Measurements from ENCODE around the gene ARL4A.
A peak's percentile ranks its signal among the peaks of the same experiment; 100 is the strongest.

The ARL4A gene

GRCh38 chr7:12701433-12701832, 14.0 kb downstream of the ARL4A start:
- DNase-seq (ENCODE audit: low read depth, low spot score), result no peak

DNA sequence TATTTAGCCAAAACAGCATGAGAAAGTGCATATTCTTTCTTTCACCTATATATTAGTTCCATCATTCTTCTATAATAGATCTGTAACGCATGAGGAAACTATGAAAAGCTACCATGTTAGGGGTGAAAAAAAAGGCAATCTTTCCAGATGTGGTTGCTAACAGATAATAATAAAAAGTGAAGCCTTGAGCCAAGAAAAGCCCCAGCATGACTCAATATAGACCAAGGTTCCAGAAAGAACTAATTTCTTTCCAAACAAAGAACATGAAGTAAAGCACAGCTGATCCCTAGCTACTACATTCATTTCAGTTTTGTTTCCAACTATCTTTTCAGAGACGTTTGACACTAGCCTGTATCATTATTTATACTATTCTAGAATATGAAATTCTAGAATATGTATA, 16.4 kb downstream of the ARL4A start:
- DNase-seq (ENCODE audit: low read depth, low spot score), result no peak

GRCh38 chr7:12705878-12706277, 18.4 kb downstream of the ARL4A start:
- no peak for DNase-seq (ENCODE audit: low read depth, low spot score)

DNA sequence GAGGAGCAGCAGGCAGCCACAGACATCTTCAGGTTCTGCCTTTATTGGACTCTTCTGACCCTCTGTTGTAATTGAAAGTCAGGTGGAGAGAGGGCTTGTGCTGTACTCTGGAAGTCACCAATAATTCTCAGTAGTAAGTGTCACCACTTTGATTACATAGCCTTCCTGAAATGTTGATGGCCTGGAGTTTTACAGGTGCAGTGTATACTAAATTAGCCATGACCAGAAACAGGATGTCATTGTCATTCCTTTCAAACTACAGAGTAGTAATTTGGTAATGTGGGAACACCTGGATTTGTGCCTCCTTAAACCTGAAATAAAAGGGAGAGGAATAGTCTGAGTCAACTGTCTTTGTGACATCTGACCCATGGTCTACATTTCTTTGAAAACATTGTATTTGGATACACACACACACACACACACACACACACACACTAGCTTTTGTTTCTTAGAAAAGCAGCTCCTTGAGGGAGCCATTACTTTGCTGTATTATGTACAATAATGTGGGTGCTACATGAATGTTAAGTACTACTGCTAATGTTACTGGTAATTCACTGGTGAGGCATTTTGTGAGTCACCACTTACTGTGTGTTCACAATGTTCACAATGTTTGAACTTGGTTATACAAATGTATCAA, 19.6 kb downstream of the ARL4A start:
- DNase-seq (ENCODE audit: low read depth, low spot score), result no peak

GRCh38 chr7:12708314-12708713, 20.9 kb downstream of the ARL4A start:
- DNase-seq (ENCODE audit: low read depth, low spot score), result no peak

- no peak for DNase-seq (ENCODE audit: low read depth, low spot score)
Measured at GRCh38 chr7:12709726-12710502, 22.5 kb downstream of the ARL4A start.

- DNase-seq (ENCODE audit: low read depth, low spot score), result no peak
Measured at GRCh38 chr7:12711124-12711523, 23.7 kb downstream of the ARL4A start.

GRCh38 chr7:12712236-12712635, 24.8 kb downstream of the ARL4A start:
- DNase-seq (ENCODE audit: low read depth, low spot score), result no peak

GRCh38 chr7:12713625-12714378, 26.4 kb downstream of the ARL4A start:
- no peak for DNase-seq (ENCODE audit: low read depth, low spot score)

- DNase-seq (ENCODE audit: low read depth, low spot score), result no peak
Measured at GRCh38 chr7:12714379-12714737, 26.9 kb downstream of the ARL4A start.

DNA sequence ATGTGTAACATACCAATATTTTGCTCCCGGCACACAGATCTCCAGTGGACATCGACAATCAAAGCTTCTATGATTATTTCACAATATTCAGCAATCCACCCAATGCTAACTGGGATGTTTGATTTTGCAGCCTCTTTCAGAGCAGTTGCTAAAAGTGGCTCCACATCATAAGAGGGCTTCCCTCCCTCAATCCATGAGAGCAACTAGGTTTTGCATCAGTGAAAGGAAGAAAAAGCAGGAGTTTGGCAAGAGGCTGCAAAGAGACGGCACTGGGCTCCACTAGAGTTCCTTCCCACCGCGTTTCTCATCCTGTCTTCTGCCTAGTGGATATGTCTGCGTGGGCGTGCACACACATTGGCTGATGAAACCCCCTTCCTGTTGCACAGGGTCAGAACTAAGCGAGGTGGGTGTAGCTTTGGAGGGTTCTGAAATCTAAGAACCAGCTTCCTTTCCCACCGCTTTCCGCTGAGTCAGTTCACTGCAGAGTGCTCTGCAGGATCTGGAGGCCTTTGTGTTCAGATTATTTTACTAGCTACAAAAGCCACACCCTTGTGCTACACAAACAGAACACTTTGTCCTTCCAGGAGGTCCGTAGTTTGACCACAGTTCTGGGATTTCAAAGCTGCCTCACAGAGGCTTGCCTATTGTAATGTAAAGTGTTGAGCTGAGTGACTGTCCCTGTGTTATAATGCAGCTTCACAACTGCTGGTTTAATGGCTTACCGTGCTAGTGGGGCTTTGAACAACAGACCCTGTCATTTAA, 28.1 kb downstream of the ARL4A start:
- DNase-seq (ENCODE audit: low read depth, low spot score), result peak; percentile 94

GRCh38 chr7:12716134-12716681, 28.8 kb downstream of the ARL4A start:
- DNase-seq (ENCODE audit: low read depth, low spot score), result no peak

GRCh38 chr7:12716722-12717121, 29.3 kb downstream of the ARL4A start:
- no peak for DNase-seq (ENCODE audit: low read depth, low spot score)

DNA sequence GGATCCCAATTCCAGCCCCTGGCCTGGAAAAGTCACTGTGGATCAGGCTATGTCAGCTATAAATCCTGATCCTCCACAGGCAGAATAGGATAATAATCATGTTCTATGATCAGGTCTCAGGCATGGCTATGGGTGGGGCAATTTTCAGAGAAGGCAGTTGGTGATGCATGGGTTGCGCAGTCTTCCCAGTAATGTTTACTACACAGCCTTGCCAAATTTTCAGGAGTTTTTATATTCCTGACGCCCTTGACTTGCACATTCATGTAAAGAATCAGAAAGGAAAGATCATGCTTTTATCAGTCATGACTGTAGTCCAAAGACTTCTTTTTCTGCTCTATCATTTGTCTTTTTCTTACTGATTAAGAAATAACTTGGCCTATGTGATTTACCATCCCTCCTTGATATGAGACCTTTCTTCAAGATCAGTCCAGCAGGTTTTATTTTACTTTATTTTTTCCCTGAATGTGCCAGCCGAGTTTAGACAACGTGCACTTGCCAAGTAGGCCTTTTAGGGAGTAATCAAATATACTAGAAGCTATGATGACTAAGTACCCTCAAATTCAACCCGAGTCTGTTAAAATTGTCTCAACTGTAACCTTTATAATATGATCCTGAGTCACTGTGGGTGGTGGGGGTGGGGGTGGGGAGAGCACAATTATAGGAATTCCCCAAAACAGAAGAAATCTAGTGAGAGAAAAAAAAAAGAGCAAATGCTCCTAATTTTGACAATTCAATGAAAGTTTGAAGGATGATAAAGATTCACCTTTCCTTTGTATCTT, 31.9 kb downstream of the ARL4A start:
- no peak for DNase-seq (ENCODE audit: low read depth, low spot score)

DNA sequence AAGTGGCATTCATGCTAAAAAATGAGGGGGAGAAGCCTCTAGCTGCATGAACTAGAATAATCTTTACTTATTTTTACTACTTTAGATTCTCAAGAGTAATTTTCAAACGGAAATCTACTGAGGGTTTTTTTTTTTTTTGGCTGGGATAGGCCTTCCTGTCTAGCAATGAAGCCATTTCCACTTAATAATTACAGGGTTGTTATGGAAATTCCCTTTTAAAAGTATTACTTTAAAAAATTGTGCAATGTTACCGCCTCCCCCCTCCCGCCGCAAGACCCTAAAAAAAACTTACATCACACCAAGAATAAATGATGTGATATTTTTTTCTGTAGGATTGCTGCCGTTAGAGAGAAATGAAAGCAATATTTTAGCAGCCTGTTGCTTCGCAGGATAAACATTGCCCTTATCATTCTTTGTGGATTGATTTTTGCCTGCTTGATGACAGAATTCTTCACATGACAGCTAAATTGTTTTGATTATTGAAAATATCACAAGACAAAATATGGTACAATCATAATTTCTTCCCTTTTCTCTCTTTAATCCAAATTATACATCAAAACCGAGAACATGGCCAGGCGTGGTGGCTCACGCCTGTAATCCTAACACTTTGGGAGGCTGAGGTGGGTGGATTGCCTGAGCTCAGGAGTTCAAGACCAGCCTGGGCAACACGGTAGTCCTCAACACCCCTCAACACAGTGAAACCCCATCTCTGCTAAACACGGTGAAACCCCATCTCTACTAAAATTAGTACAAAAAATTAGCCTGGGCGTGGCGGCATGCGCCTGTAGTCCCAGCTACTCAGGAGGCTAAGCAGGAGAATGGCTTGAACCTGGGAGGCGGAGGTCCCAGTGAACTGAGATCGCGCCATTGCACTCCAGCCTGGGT, 32.8 kb downstream of the ARL4A start:
- no peak for DNase-seq (ENCODE audit: low read depth, low spot score)

GRCh38 chr7:12721286-12721830, 33.9 kb downstream of the ARL4A start:
- DNase-seq (ENCODE audit: low read depth, low spot score), result no peak

DNA sequence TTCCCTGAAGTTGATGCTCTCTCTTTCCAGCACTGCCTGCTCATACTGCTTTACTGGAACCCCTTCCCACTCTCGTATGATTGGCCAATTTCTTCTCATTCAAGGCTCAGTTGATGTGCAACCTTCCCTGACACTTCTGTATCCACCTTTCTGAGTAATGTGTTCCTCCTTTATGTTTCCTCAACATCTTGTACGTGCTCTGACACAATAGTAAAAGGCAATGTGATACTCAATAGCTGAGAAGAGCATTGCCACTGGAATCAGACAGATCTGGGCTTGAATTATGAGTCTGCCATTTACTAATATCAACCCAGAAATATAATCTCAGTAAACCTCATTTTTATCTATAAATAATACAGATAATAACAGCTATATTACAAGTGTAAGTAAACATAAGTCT, 34.7 kb downstream of the ARL4A start:
- DNase-seq (ENCODE audit: low read depth, low spot score), result no peak

GRCh38 chr7:12722636-12723605, 35.5 kb downstream of the ARL4A start:
- no peak for DNase-seq (ENCODE audit: low read depth, low spot score)

Measured in smooth muscle cell of the brain vasculature (primary cell).